ENCODE data around the gene OPN1MW3.
"Not testable (repeated sequence)": the region's sequence is repeated elsewhere in the genome, so short reads cannot be mapped to it uniquely, and the experiment has no call there.

- not testable (repeated sequence) for TF ChIP-seq EZH2 (IDR thresholded peaks at IDR 0.05; ENCODE audit: low read length); CTCF (optimal IDR thresholded peaks at IDR 0.05 in 1 of 3, IDR thresholded peaks at IDR 0.05 in 1 of 3, conservative IDR thresholded peaks at IDR 0.05 in 1 of 3; ENCODE audit: extremely low read depth in 1 of 3, insufficient read depth in 2 of 3, low read length in 3 of 3)
Measured at GRCh38 chrX:154263072-154263471, 5.7 kb downstream of the OPN1MW3 start.

All from keratinocyte (primary cell).